ENCODE results near the gene MEI1. TPM values are rescaled to one million over a fixed set of nuclear protein-coding genes. Genes with fewer than 3 reads are reported as not detected.
A peak's percentile ranks its signal among the peaks of the same experiment; 100 is the strongest.
"Not testable (repeated sequence)": the region's sequence is repeated elsewhere in the genome, so short reads cannot be mapped to it uniquely, and the experiment has no call there.

The MEI1 gene
- total RNA-seq, 1 donor from 2014 or later: not detected

- no peaks in the 10 kb centered on the region for H3K27me3 ChIP-seq
- peaks cover 0 to 4% of the 10 kb centered on the region in 2 donors for H3K4me1 ChIP-seq
- peaks cover 40 to 52% of the 10 kb centered on the region in 2 donors for H3K36me3 ChIP-seq
- H3K4me3 ChIP-seq: no peak overlapping the region
- TF ChIP-seq, protein P1, sequence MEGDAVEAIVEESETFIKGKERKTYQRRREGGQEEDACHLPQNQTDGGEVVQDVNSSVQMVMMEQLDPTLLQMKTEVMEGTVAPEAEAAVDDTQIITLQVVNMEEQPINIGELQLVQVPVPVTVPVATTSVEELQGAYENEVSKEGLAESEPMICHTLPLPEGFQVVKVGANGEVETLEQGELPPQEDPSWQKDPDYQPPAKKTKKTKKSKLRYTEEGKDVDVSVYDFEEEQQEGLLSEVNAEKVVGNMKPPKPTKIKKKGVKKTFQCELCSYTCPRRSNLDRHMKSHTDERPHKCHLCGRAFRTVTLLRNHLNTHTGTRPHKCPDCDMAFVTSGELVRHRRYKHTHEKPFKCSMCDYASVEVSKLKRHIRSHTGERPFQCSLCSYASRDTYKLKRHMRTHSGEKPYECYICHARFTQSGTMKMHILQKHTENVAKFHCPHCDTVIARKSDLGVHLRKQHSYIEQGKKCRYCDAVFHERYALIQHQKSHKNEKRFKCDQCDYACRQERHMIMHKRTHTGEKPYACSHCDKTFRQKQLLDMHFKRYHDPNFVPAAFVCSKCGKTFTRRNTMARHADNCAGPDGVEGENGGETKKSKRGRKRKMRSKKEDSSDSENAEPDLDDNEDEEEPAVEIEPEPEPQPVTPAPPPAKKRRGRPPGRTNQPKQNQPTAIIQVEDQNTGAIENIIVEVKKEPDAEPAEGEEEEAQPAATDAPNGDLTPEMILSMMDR (IDR thresholded peaks at IDR 0.05): no peak
- intact Hi-C loops (cut with DNase I): no loop called here
- no peak for DNase-seq (ENCODE audit: low spot score in 2 of 2)
- no peak overlapping the region for H3K27ac ChIP-seq
- no peaks in the 10 kb centered on the region for H3K9me3 ChIP-seq
These were observed 34.8 kb upstream of the MEI1 start for GRCh38 chr22:41664490-41664889.

- TF ChIP-seq, protein P1 (IDR thresholded peaks at IDR 0.05): no peak
- H3K36me3 ChIP-seq: peaks cover 36 to 48% of the 10 kb centered on the region in 2 donors
- DNase-seq (ENCODE audit: low spot score in 2 of 2): no peak
- no peaks in the 10 kb centered on the region for H3K9me3 ChIP-seq
- no peaks in the 10 kb centered on the region for H3K27me3 ChIP-seq
- intact Hi-C loops (cut with DNase I): no loop called here
- H3K27ac ChIP-seq: no peak overlapping the region
- peaks cover 0 to 4% of the 10 kb centered on the region in 2 donors for H3K4me1 ChIP-seq
- H3K4me3 ChIP-seq: no peak overlapping the region
These were observed 34.4 kb upstream of the MEI1 start for GRCh38 chr22:41664951-41665350.

DNA sequence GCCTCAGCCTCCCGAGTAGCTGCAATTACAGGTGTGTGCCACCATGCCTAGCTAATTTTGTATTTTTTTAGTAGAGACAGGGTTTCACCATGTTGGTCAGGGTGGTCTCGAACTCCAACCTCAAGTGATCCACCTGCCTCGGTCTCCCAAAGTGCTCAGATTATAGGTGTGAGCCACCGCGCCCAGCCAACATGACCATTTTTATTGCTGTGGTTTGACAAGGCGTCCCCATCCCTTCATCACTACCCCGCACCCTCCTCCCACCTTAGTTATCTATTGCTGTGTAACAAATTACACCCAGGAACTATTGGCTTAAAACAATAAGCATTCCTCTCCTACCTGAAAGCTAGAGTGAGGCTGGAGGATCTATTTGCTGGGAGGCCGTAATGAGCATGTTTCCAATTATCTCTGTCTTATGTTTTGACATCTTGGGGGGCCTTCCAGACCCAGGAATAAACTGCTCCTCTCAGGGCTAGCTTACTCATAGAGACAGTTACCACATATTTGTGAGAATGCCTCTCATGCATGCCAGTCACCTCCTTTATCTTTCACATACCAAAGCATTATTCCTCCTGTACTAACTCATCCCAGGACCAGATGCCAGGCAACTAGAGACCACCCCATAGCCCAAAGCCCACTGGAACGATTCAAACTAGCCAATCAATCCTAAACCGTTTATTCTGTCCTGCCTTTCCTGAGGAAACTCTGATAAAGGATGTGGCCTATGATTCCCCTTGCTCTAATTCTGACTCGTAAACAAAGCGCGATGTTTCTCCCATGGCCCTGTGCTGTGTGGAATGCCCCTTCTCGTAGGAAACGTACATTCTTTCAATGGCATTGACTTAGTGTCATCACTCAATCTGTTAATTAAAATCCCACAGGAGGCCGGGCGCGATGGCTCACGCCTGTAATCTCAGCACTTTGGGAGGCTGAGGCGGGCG, 30.1 kb upstream of the MEI1 start:
- no peak for DNase-seq (ENCODE audit: low spot score in 2 of 2)
- H3K4me1 ChIP-seq: peaks cover 0 to 4% of the 10 kb centered on the region in 2 donors
- H3K27me3 ChIP-seq: no peaks in the 10 kb centered on the region
- peaks cover 8 to 18% of the 10 kb centered on the region in 2 donors for H3K36me3 ChIP-seq
- no peaks in the 10 kb centered on the region for H3K9me3 ChIP-seq
- no peak overlapping the region for H3K4me3 ChIP-seq
- no peak overlapping the region for H3K27ac ChIP-seq
- intact Hi-C loops (cut with DNase I): no loop called here
- TF ChIP-seq, protein P1 (IDR thresholded peaks at IDR 0.05): no peak

DNA sequence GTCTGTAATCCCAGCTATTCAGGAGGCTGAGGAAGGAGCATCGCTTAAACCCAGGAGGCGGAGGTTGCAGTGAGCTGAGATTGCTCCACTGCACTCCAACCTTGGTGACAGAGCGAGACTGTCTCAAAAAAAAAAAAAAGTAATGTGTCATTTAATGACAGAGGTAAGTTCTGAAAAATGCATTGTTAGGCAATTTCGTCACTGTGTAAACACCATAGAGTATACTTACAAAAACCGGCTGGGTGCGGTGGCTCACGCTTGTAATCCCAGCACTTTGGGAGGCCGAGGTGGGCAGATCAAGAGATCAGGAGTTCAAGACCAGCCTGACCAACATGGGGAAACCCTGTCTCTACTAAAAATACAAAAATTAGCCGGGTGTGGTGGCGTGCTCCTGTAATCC, 27.2 kb upstream of the MEI1 start:
- H3K27me3 ChIP-seq; H3K4me1 ChIP-seq; DNase-seq (ENCODE audit: low spot score in 2 of 2); H3K4me3 ChIP-seq; intact Hi-C loops (cut with DNase I); H3K9me3 ChIP-seq; H3K27ac ChIP-seq: not testable (repeated sequence)
- H3K36me3 ChIP-seq: peaks cover 18 to 25% of the 10 kb centered on the region in 2 donors

- no peak overlapping the region for H3K4me3 ChIP-seq
- no peak overlapping the region for H3K27ac ChIP-seq
- DNase-seq (ENCODE audit: low spot score in 2 of 2): no peak
- H3K4me1 ChIP-seq: no peaks in the 10 kb centered on the region
- intact Hi-C loops (cut with DNase I): no loop called here
- peaks cover 21 to 28% of the 10 kb centered on the region in 2 donors for H3K36me3 ChIP-seq
- H3K9me3 ChIP-seq: no peaks in the 10 kb centered on the region
- H3K27me3 ChIP-seq: no peaks in the 10 kb centered on the region
- TF ChIP-seq, protein P1 (IDR thresholded peaks at IDR 0.05): peak in 1 of 3 experiments; percentile 16
These were observed 26.4 kb upstream of the MEI1 start for GRCh38 chr22:41672780-41673509.

All from ascending aorta (tissue), 2 donors.